Neutrophil (primary cell): ENCODE measurements around the gene FGGY.

Source experiments
- H3K27ac ChIP-seq: fragments of 200-600 bp; sonication (generic); 2 replicates; pipeline ENCODE4 v1.5.1; 2016; ENCODE audit warnings: mild to moderate bottlenecking, moderate library complexity
- H3K27me3 ChIP-seq: fragments of 200-600 bp; sonication (generic); 2 replicates; pipeline ENCODE4 v1.6.0; 2016; ENCODE audit warnings: mild to moderate bottlenecking
- H3K36me3 ChIP-seq: fragments of 200-600 bp; sonication (generic); 2 replicates; pipeline ENCODE4 v1.5.1; 2017
- H3K4me1 ChIP-seq, 2 experiments: fragments of 200-600 bp in 1 of 2; sonication (generic) in 1 of 2; 1 replicate in 1 of 2; 2 replicates in 1 of 2; pipeline versions ENCODE4 v1.5.1 to v1.6.1; 2013 to 2016; ENCODE audit warnings: low read depth in 1 of 2, low read length in 1 of 2, mild to moderate bottlenecking in 1 of 2, moderate library complexity in 1 of 2; ENCODE audit not compliant: control insufficient read depth in 1 of 2, insufficient read depth in 1 of 2
- H3K4me3 ChIP-seq, 2 experiments: fragments of 200-600 bp in 1 of 2; sonication (generic) in 1 of 2; 1 replicate in 1 of 2; 2 replicates in 1 of 2; pipeline ENCODE4 v1.5.1; 2013 to 2016; ENCODE audit warnings: low read depth in 1 of 2, low read length in 1 of 2, mild to moderate bottlenecking in 1 of 2, moderate library complexity in 1 of 2
- H3K9me3 ChIP-seq: fragments of 200-600 bp; sonication (generic); 2 replicates; pipeline ENCODE4 v1.5.1; 2016
- CTCF ChIP-seq: fragments of 200-600 bp; sonication (generic); IDR thresholded peaks from 2 replicates; pipeline ENCODE4 v1.5.1; 2016; ENCODE audit warnings: antibody characterized with exemption

Gene FGGY

DNA sequence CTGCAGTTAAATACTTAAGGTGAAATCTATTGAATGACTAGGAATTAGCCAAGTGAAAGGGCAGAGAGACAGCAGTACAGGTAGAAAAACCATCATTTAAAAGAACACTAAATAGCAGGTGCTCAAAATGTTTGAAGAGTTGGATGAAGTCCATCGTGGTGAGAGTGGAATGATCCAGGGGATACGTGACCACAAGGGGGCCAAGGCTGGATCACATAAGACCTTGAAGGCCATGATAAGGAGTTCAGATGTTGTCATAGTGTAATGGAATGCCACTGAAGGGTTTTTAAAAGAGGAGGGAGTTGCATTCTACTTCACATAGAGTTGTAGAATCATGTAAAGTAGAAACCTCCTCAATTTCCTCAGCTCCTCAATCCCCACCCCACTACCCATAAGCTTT, 483.1 kb downstream of the FGGY start:
- H3K27me3 ChIP-seq: no peaks in the 10 kb centered on the region
- no peak overlapping the region for H3K27ac ChIP-seq
- H3K36me3 ChIP-seq: no peaks in the 10 kb centered on the region
- H3K4me3 ChIP-seq: no peak overlapping the region
- H3K4me1 ChIP-seq: no peaks in the 10 kb centered on the region
- TF ChIP-seq CTCF: no peak
- H3K9me3 ChIP-seq: no peaks in the 10 kb centered on the region

DNA sequence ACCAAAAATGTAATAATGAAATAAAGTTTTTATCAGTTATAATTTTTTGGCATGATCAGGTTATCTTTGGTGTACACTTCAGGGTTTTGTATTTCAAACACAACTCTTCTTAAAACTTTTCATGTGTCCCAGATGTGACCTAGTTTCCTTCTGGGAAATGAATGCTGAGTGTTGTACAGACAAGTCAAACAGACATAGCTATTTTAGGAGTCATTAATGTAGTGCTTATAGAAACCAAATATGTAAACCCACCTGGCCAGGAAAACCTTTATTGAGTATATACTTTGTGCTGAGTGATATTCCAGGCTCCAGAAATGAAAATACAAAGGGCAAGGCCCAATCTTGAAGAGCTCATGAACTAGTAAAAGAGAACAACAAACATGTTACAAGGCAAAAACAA, 491.9 kb downstream of the FGGY start:
- Histone ChIP-seq H3K4me1 (no peaks in the 10 kb centered on the region), H3K9me3 (peaks cover 4% of the 10 kb centered on the region), H3K27me3 (no peaks in the 10 kb centered on the region), H3K27ac (no peak overlapping the region), H3K4me3 (no peak overlapping the region), H3K36me3 (no peaks in the 10 kb centered on the region)
- no peak for TF ChIP-seq CTCF

GRCh38 chr1:59798600-59798999, 501.7 kb downstream of the FGGY start:
- no peak overlapping the region for H3K27ac ChIP-seq
- no peak for TF ChIP-seq CTCF
- H3K4me3 ChIP-seq: no peak overlapping the region
- H3K27me3 ChIP-seq: no peaks in the 10 kb centered on the region
- no peaks in the 10 kb centered on the region for H3K9me3 ChIP-seq
- no peaks in the 10 kb centered on the region for H3K36me3 ChIP-seq
- no peaks in the 10 kb centered on the region for H3K4me1 ChIP-seq

- Histone ChIP-seq H3K4me3 (no peak overlapping the region), H3K36me3 (no peaks in the 10 kb centered on the region), H3K9me3 (no peaks in the 10 kb centered on the region), H3K27me3 (peaks cover 1% of the 10 kb centered on the region), H3K4me1 (no peaks in the 10 kb centered on the region), H3K27ac (no peak overlapping the region)
- no peak for TF ChIP-seq CTCF
Measured at GRCh38 chr1:59803458-59804038, 506.7 kb downstream of the FGGY start.

DNA sequence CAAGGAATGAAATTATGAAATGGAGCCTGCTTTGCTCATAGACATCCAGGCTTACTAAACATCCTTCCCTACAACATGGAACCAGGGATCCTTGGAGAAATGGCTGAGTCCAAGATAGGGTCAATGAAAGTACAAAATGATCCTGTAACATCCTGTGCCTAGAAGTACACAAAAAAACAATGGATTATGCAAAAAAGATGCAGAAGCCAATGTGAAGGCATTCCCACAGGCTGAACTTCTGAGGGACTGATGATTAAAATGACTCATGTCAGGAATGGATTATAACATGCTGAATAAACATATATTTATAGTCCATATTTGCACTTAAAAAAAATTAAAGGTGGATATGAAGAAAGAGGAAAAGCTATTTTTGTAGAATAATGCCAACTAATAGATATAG, 507.4 kb downstream of the FGGY start:
- Histone ChIP-seq H3K27ac (no peak overlapping the region), H3K4me1 (no peaks in the 10 kb centered on the region), H3K36me3 (no peaks in the 10 kb centered on the region), H3K4me3 (no peak overlapping the region), H3K9me3 (no peaks in the 10 kb centered on the region), H3K27me3 (peaks cover 5% of the 10 kb centered on the region)
- no peak for TF ChIP-seq CTCF

GRCh38 chr1:59805554-59805953, 508.7 kb downstream of the FGGY start:
- TF ChIP-seq CTCF: no peak
- Histone ChIP-seq H3K4me1 (no peaks in the 10 kb centered on the region), H3K27ac (no peak overlapping the region), H3K9me3 (no peaks in the 10 kb centered on the region), H3K36me3 (no peaks in the 10 kb centered on the region), H3K4me3 (no peak overlapping the region), H3K27me3 (peaks cover 5% of the 10 kb centered on the region)
